GM12878 (cell line): ENCODE data around the gene DCTN4. TPM values are rescaled to one million over a fixed set of nuclear protein-coding genes. Genes with fewer than 3 reads are reported as not detected.

Source experiments
- ATAC-seq: fragments of 200-7000 bp; cut with Tn5 transposase; 3 replicates; pipeline ENCODE4 v1.9.1; 2020; ENCODE audit warnings: mild to moderate bottlenecking, moderate library complexity
- BruUV-seq: library from RNA; stranded (reverse); fragments of 400-500 nt; replicated peaks from 2 replicates; lab custom pipeline; 2021; lab: Mats Ljungman, UMichigan
- CTCF ChIA-PET: fragments of 300-600 bp; sonication (Branson Sonifier 250); formaldehyde crosslinking; extraction: SDS; loops from one replicate; lab custom pipeline; 2021; ENCODE audit warnings: inconsistent platforms; lab: Yijun Ruan, JAX
- POLR2A ChIA-PET: fragments of 350-600 bp; formaldehyde crosslinking; extraction: SDS; loops from one replicate; lab custom pipeline; 2021; ENCODE audit warnings: inconsistent platforms; lab: Charles Lee
- RAD21 ChIA-PET: fragments of 300-600 bp; sonication (Branson Sonifier 250); formaldehyde crosslinking; loops from one replicate; lab custom pipeline; 2023; ENCODE audit warnings: antibody characterized with exemption; ENCODE audit not compliant: unreplicated experiment; lab: Charles Lee
- SMC1A ChIA-PET: fragments of 300-600 bp; sonication (Branson Sonifier 250); formaldehyde crosslinking; loops from one replicate; lab custom pipeline; 2023; ENCODE audit not compliant: unreplicated experiment, uncharacterized antibody; lab: Charles Lee
- DNase-seq: peaks from one replicate; pipeline ENCODE4 v3.0.0-alpha.2; 2011; ENCODE audit warnings: low read depth, low spot score
- FAIRE-seq: peaks from 3 replicates; lab custom pipeline; 2011; peaks lifted over from hg19 to GRCh38; lab: Jason Lieb, UNC
- H2AFZ ChIP-seq: 2 replicates; pipeline ENCODE4 v1.6.0; 2011; ENCODE audit warnings: low read depth, low read length, control low read depth; ENCODE audit not compliant: control insufficient read depth
- H3K27ac ChIP-seq: 2 replicates; pipeline ENCODE4 v1.5.1; 2011; ENCODE audit warnings: control low read depth; ENCODE audit not compliant: control insufficient read depth, insufficient read depth
- H3K27me3 ChIP-seq, 2 experiments: replicated peaks in 1 of 2; 2 replicates each; pipeline versions ENCODE4 v1.6.0 to v1.6.1; 2011; ENCODE audit warnings: low read length in 1 of 2; ENCODE audit not compliant: control insufficient read depth in 2 of 2, insufficient read depth in 2 of 2
- H3K36me3 ChIP-seq, 2 experiments: 2 replicates each; pipeline ENCODE4 v1.5.1; 2011; ENCODE audit warnings: low read length in 1 of 2; ENCODE audit not compliant: control insufficient read depth in 2 of 2, insufficient read depth in 2 of 2
- H3K4me1 ChIP-seq: 2 replicates; pipeline ENCODE4 v1.6.1; 2011; ENCODE audit warnings: mild to moderate bottlenecking, low read length, moderate library complexity, mixed read lengths; ENCODE audit not compliant: control insufficient read depth, insufficient read depth
- H3K4me2 ChIP-seq: 2 replicates; pipeline ENCODE4 v1.6.0; 2011; ENCODE audit warnings: control low read depth; ENCODE audit not compliant: control insufficient read depth, insufficient read depth
- H3K4me3 ChIP-seq: fragments of 200-600 bp; sonication (generic); 2 replicates; pipeline ENCODE4 v1.5.1; 2016
- H3K79me2 ChIP-seq: 2 replicates; pipeline ENCODE4 v1.6.0; 2011; ENCODE audit warnings: low read length; ENCODE audit not compliant: control insufficient read depth, insufficient read depth
- H3K9ac ChIP-seq: 2 replicates; pipeline ENCODE4 v1.8.0; 2011; ENCODE audit warnings: low read length, control low read depth, mixed read lengths; ENCODE audit not compliant: control insufficient read depth, insufficient read depth
- H3K9me3 ChIP-seq: replicated peaks from 3 replicates; pipeline ENCODE4 v1.5.1; 2011; ENCODE audit warnings: mild to moderate bottlenecking, low read length; ENCODE audit not compliant: control insufficient read depth, insufficient read depth
- H4K20me1 ChIP-seq: 2 replicates; pipeline ENCODE4 v1.6.0; 2011; ENCODE audit not compliant: control insufficient read depth, insufficient read depth
- DPF2 ChIP-seq: fragments of 450-650 bp; IDR thresholded peaks from 2 replicates; pipeline ENCODE4 v1.6.1; 2017; ENCODE audit warnings: mild to moderate bottlenecking
- E4F1 ChIP-seq: fragments of 450-650 bp; IDR thresholded peaks from 2 replicates; pipeline ENCODE4 v1.6.1; 2018; ENCODE audit warnings: borderline replicate concordance, mild to moderate bottlenecking; ENCODE audit not compliant: partially characterized antibody
- IKZF1 ChIP-seq: fragments of 450-650 bp; conservative IDR thresholded peaks from 2 replicates; pipeline ENCODE4 v1.6.1; 2017; ENCODE audit warnings: antibody characterized with exemption, mild to moderate bottlenecking
- JUNB ChIP-seq: IDR thresholded peaks from 2 replicates; pipeline ENCODE4 v1.6.1; 2016; ENCODE audit warnings: antibody characterized with exemption, mild to moderate bottlenecking
- MEF2A ChIP-seq: IDR thresholded peaks from 2 replicates; pipeline ENCODE4 v1.6.1; 2011; ENCODE audit warnings: low read depth, mild to moderate bottlenecking, low read length, moderate library complexity; ENCODE audit not compliant: insufficient read depth
- MLLT1 ChIP-seq: fragments of 450-650 bp; IDR thresholded peaks from 2 replicates; pipeline ENCODE4 v1.6.1; 2016; ENCODE audit warnings: mild to moderate bottlenecking
- NFXL1 ChIP-seq: fragments of 450-650 bp; IDR thresholded peaks from 2 replicates; pipeline ENCODE4 v1.6.1; 2017; ENCODE audit warnings: antibody characterized with exemption, mild to moderate bottlenecking, borderline replicate concordance
- SUPT20H ChIP-seq: IDR thresholded peaks from 2 replicates; pipeline ENCODE4 v1.6.1; 2011; ENCODE audit warnings: low read depth, mild to moderate bottlenecking, low read length, moderate library complexity, borderline replicate concordance; ENCODE audit not compliant: control insufficient read depth
- WGBS: methylation state at CpG from one replicate; pipeline ENCODE4 v1.1.6; 2016; ENCODE audit warnings: low lambda C conversion rate; ENCODE audit not compliant: insufficient replicate concordance, insufficient coverage; ENCODE audit errors: missing lambda C conversion rate; 5-methylcytosine and 5-hydroxymethylcytosine counted together
- in situ Hi-C: fragments of 300-500 bp; cut with MboI; formaldehyde crosslinking; loops from 9 replicates; pipeline ENCODE4 v1.14.3; 2018; ENCODE audit warnings: mixed read lengths
- intact Hi-C: fragments of 100-400 bp; cut with micrococcal nuclease; formaldehyde crosslinking; loops from one replicate; pipeline ENCODE4 v1.14.2; 2022; ENCODE audit not compliant: unreplicated experiment
- polyA plus RNA-seq, 11 experiments: library from polyadenylated mRNA; depleted of rRNA in 4 of 11; unstranded in 6 of 11; stranded (reverse) in 5 of 11; fragments of >200 nt; fragmentation: Nextera tagmentation in 4 of 11; fragmentation: Illumina TruSeq in 1 of 11; extraction: Ambion mirVana in 4 of 11; extraction: Trizol in 1 of 11; gene quantifications; 1 replicate in 1 of 11; 2 replicates in 10 of 11; pipeline versions ENCODE4 v1.2.1 to v1.2.3, GENCODE V29; 2011 to 2016; ENCODE audit warnings: inconsistent platforms in 2 of 11, missing spikeins in 2 of 11, low read depth in 1 of 11
- total RNA-seq, 4 experiments: library from RNA; depleted of rRNA in 3 of 4; stranded (reverse); fragments of >200 nt in 3 of 4; fragmentation: Illumina TruSeq in 1 of 4; extraction: Trizol in 1 of 4; gene quantifications; 2 replicates each; pipeline versions ENCODE4 v1.2.1 to v1.2.3, GENCODE V29; 2013 to 2021

Gene DCTN4
- total and polyA plus RNA-seq, 10 of the 15 experiments (the other 5 are each of a cell fraction or from before 2014, with no cell fraction given), result 7.6 to 27.8 (median 18.0) TPM

- no peaks in the 10 kb centered on the region for H3K36me3 ChIP-seq
- no peak for FAIRE-seq
- ATAC-seq, result no peak
- no peak overlapping the region for H3K9ac ChIP-seq
- no peak for TF ChIP-seq NFXL1
- TF ChIP-seq MEF2A, result no peak
- TF ChIP-seq JUNB, result no peak
- TF ChIP-seq DPF2, result no peak
- TF ChIP-seq MLLT1, result no peak
- TF ChIP-seq E4F1, result no peak
- no peak for TF ChIP-seq SUPT20H
- TF ChIP-seq IKZF1, result no peak
- TF ChIP-seq, all 136 proteins: peak for 0
- H3K79me2 ChIP-seq, result no peaks in the 10 kb centered on the region
- H3K4me1 ChIP-seq, result no peaks in the 10 kb centered on the region
- SMC1A ChIA-PET, result interaction anchor here (1.7 kb wide), 1 partner anchor 104 kb away, joined by 6 read pairs; no protein-coding TSS in a partner anchor
- no peaks in the 10 kb centered on the region for H4K20me1 ChIP-seq
- no peaks in the 10 kb centered on the region; a peak in 1 of 4 replicates for H3K27me3 ChIP-seq
- RAD21 ChIA-PET, result interaction anchor here (0.8 to 1.0 kb wide), 2 partner anchors 74 to 102 kb away, joined by 3 read pairs; no protein-coding TSS in a partner anchor
- H3K27ac ChIP-seq, result no peak overlapping the region
- no peak overlapping the region for H2AFZ ChIP-seq
- no TSS peak for BruUV-seq
- CTCF ChIA-PET, result interaction anchor here (0.8 to 12.7 kb wide), 4 partner anchors 102 to 451 kb away, joined by 3 to 236 read pairs (median 3); no protein-coding TSS in a partner anchor
- in situ Hi-C loops (no loop called here), intact Hi-C loops (no loop called here)
- H3K4me3 ChIP-seq, result no peak overlapping the region
- no peak overlapping the region for H3K4me2 ChIP-seq
- DNase-seq, result no peak
- POLR2A ChIA-PET, result no interaction called here
- 58% methylated on average over 3 of the region's 3 CpGs for WGBS
- H3K9me3 ChIP-seq, result no peaks in the 10 kb centered on the region
Observed at GRCh38 chr5:150663936-150664335, 94.9 kb downstream of the DCTN4 start.
